NCI-H2081 treated with DMSO at 0.1 percent for 48 hours (cell line): ENCODE results near the gene OR56A5.

Source experiments
- DNase-seq: peaks from one replicate; lab custom pipeline; 2025; lab: John Stamatoyannopoulos, UW

The OR56A5 gene

GRCh38 chr11:5932671-5933070, 35.6 kb downstream of the OR56A5 start:
- no peak for DNase-seq

- DNase-seq: no peak
These were observed 37.2 kb downstream of the OR56A5 start for GRCh38 chr11:5931061-5931460.

DNA sequence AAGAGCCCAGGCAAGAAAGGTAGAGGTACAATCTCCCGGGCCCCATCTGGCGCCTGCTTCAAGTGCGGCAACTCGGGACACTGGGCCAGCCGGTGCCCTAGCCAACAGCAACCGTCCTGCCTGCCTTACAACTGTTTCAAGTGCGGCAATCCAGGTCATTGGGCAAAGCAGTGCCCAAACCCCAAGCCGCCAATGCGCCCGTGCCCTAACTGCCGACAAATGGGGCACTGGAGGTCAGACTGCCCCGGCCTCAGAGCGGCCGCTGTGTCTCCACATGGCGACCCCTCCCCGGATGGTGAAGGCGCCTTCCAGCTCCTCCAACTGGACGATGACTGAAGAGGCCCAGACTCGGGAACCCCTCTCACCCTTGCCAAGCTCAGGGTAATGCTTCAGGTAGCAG, 37.7 kb downstream of the OR56A5 start:
- DNase-seq: no peak

GRCh38 chr11:5929571-5930368, 38.5 kb downstream of the OR56A5 start:
- no peak for DNase-seq

DNA sequence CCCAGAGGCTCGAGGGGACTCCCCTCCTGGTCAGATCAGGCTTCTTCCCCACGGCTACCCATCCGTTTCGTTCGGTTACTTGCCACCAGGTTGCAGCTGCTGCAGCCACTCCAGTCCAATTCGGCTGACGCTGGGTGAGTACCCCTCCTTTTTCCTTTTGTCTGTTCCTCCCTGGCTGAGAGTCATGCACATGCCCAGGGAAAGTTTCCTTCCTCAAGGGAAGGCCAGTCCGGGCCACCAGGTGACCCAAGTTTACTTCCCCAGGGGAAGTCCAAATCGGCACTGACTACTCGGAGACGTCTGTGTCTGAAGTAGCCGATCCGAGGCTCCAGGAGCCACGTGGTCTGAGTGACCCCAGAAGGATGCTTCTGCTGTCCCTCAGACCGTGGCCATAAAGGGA, 39.5 kb downstream of the OR56A5 start:
- no peak for DNase-seq

DNA sequence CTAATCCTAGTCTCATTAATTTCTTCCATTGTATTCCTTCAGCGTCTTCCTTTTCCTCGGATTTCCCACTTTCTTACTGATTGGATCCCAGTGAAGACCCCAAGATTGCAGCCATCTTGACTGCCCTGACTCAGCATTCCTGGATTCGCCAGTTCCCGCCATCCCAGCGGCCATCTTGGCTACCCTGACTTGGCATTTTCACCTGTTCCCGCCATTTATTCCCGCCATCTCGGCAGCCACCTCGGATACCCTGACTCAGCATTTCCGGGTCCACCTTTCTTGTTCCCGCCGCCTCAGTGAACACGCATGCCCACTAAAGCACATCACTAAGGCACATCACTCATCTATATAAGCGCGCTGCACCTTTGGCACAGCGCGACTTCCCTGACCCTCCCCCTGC, 40.0 kb downstream of the OR56A5 start:
- DNase-seq: no peak

DNA sequence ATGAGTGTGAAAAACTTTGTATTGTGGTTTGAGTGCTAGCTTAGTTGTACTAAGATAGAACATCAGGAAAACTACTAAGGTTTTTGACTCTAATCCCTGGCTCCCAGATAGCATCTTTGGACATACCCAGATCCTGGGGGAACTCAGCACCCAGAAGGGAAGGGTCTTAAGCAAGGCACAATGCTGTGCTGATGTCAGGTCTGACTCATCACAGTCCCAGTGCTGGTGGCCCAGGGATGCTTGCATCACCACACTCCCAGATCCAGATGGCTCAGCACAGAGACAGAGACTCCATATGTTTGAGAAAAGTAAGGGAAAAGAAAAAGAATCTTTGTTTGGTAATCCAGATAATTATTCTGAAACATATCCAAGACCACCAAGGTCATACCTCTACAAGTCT, 44.5 kb downstream of the OR56A5 start:
- DNase-seq: no peak

GRCh38 chr11:5923427-5923776, 44.9 kb downstream of the OR56A5 start:
- DNase-seq: no peak

GRCh38 chr11:5922749-5923426, 45.4 kb downstream of the OR56A5 start:
- DNase-seq: no peak
